PFSK-1 (cell line): ENCODE measurements around the gene STX11.

Source experiments
- POLR2AphosphoS5 ChIP-seq: IDR thresholded peaks from 2 replicates; pipeline ENCODE4 v1.6.1; 2012; ENCODE audit warnings: low read depth, mild to moderate bottlenecking, control low read depth, low read length, moderate library complexity
- REST ChIP-seq, 2 experiments: IDR thresholded peaks; 2 replicates each; pipeline versions ENCODE4 v1.6.1 to v1.8.0; 2011 to 2012; ENCODE audit warnings: low read depth in 2 of 2, low read length in 2 of 2, control low read depth in 1 of 2, inconsistent platforms in 1 of 2, mild to moderate bottlenecking in 1 of 2, moderate library complexity in 1 of 2; ENCODE audit not compliant: insufficient read depth in 1 of 2
- SIN3A ChIP-seq: IDR thresholded peaks from 2 replicates; pipeline ENCODE4 v1.6.1; 2012; ENCODE audit warnings: mild to moderate bottlenecking, low read length, moderate library complexity, borderline replicate concordance; ENCODE audit not compliant: insufficient read depth
- TAF1 ChIP-seq: IDR thresholded peaks from 2 replicates; pipeline ENCODE4 v1.6.1; 2012; ENCODE audit warnings: low read length, control low read depth, borderline replicate concordance; ENCODE audit not compliant: insufficient read depth

- TF ChIP-seq POLR2AphosphoS5 (no peak), SIN3A (no peak), TAF1 (no peak), REST (IDR thresholded peaks at IDR 0.05; ENCODE audit: insufficient read depth in 1 of 2, low read depth in 2 of 2, low read length in 2 of 2) (no peak)
These were observed 26.5 kb upstream of the STX11 start for GRCh38 chr6:144123836-144124235.
